ENCODE results near the gene AUTS2. TPM values are rescaled to one million over a fixed set of nuclear protein-coding genes. Genes with fewer than 3 reads are reported as not detected.

Gene AUTS2
- total RNA-seq, 1 donor from 2014 or later = 125 TPM

- no peak for TF ChIP-seq CTCF (IDR thresholded peaks at IDR 0.05; ENCODE audit: unreplicated experiment)
- Mint-ChIP-seq H3K9me3 (ENCODE audit: low read depth) (no peaks in the 10 kb centered on the region), H3K4me1 (ENCODE audit: low read depth) (peaks cover 15% of the 10 kb centered on the region), H3K4me3 (ENCODE audit: low read depth) (no peak overlapping the region), H3K36me3 (ENCODE audit: insufficient read depth) (no peaks in the 10 kb centered on the region), H3K27ac (no peak overlapping the region), H3K27me3 (no peaks in the 10 kb centered on the region)
- DNase-seq (ENCODE audit: low spot score, unreplicated experiment) = no peak
These were observed 436.7 kb downstream of the AUTS2 start for GRCh38 chr7:70034999-70035398.

GRCh38 chr7:70035519-70035918 lies 437.2 kb downstream of the AUTS2 start:
- Mint-ChIP-seq H3K4me1 (ENCODE audit: low read depth) (peaks cover 17% of the 10 kb centered on the region), H3K4me3 (ENCODE audit: low read depth) (no peak overlapping the region), H3K27me3 (no peaks in the 10 kb centered on the region), H3K9me3 (ENCODE audit: low read depth) (no peaks in the 10 kb centered on the region), H3K27ac (no peak overlapping the region), H3K36me3 (ENCODE audit: insufficient read depth) (no peaks in the 10 kb centered on the region)
- TF ChIP-seq CTCF (IDR thresholded peaks at IDR 0.05; ENCODE audit: unreplicated experiment) = no peak
- DNase-seq (ENCODE audit: low spot score, unreplicated experiment) = no peak

GRCh38 chr7:70035955-70036354 lies 437.7 kb downstream of the AUTS2 start:
- Mint-ChIP-seq H3K4me3 (ENCODE audit: low read depth) (no peak overlapping the region), H3K27ac (no peak overlapping the region), H3K27me3 (no peaks in the 10 kb centered on the region), H3K36me3 (ENCODE audit: insufficient read depth) (no peaks in the 10 kb centered on the region), H3K9me3 (ENCODE audit: low read depth) (no peaks in the 10 kb centered on the region), H3K4me1 (ENCODE audit: low read depth) (peaks cover 19% of the 10 kb centered on the region)
- DNase-seq (ENCODE audit: low spot score, unreplicated experiment) = no peak
- TF ChIP-seq CTCF (IDR thresholded peaks at IDR 0.05; ENCODE audit: unreplicated experiment) = no peak

GRCh38 chr7:70036695-70037094 lies 438.4 kb downstream of the AUTS2 start:
- no peak for DNase-seq (ENCODE audit: low spot score, unreplicated experiment)
- H3K36me3 Mint-ChIP-seq (ENCODE audit: insufficient read depth) = no peaks in the 10 kb centered on the region
- no peak overlapping the region for H3K27ac Mint-ChIP-seq
- peaks cover 20% of the 10 kb centered on the region for H3K4me1 Mint-ChIP-seq (ENCODE audit: low read depth)
- H3K9me3 Mint-ChIP-seq (ENCODE audit: low read depth) = no peaks in the 10 kb centered on the region
- H3K27me3 Mint-ChIP-seq = no peaks in the 10 kb centered on the region
- TF ChIP-seq CTCF (IDR thresholded peaks at IDR 0.05; ENCODE audit: unreplicated experiment) = no peak
- H3K4me3 Mint-ChIP-seq (ENCODE audit: low read depth) = no peak overlapping the region

- peaks cover 20% of the 10 kb centered on the region for H3K4me1 Mint-ChIP-seq (ENCODE audit: low read depth)
- no peaks in the 10 kb centered on the region for H3K27me3 Mint-ChIP-seq
- H3K9me3 Mint-ChIP-seq (ENCODE audit: low read depth) = no peaks in the 10 kb centered on the region
- H3K4me3 Mint-ChIP-seq (ENCODE audit: low read depth) = no peak overlapping the region
- no peaks in the 10 kb centered on the region for H3K36me3 Mint-ChIP-seq (ENCODE audit: insufficient read depth)
- no peak for DNase-seq (ENCODE audit: low spot score, unreplicated experiment)
- TF ChIP-seq CTCF (IDR thresholded peaks at IDR 0.05; ENCODE audit: unreplicated experiment) = no peak
- H3K27ac Mint-ChIP-seq = no peak overlapping the region
These were observed 439.1 kb downstream of the AUTS2 start for GRCh38 chr7:70037171-70037933.
